GM08714 (cell line): ENCODE results near the gene ERBB4.

ENCODE experiments used
- H3K4me3 ChIP-seq: fragments of 200-500 bp; sonication (Bioruptor generic); 2 replicates; pipeline ENCODE4 v1.5.1; 2014; ENCODE audit warnings: mild to moderate bottlenecking, low read length, inconsistent platforms
- ZNF274 ChIP-seq: IDR thresholded peaks from 2 replicates; pipeline ENCODE4 v1.6.1; 2012; ENCODE audit warnings: mild to moderate bottlenecking, low read depth, low read length

Gene ERBB4

GRCh38 chr2:211367293-211367692 is 1171.3 kb downstream of the ERBB4 start:
- H3K4me3 ChIP-seq, result no peak overlapping the region
- no peak for TF ChIP-seq ZNF274

- no peak for TF ChIP-seq ZNF274
- no peak overlapping the region for H3K4me3 ChIP-seq
These were observed 1173.7 kb downstream of the ERBB4 start for GRCh38 chr2:211364911-211365310.

GRCh38 chr2:211361383-211361782 is 1177.2 kb downstream of the ERBB4 start:
- H3K4me3 ChIP-seq, result no peak overlapping the region
- no peak for TF ChIP-seq ZNF274

- TF ChIP-seq ZNF274, result no peak
- no peak overlapping the region for H3K4me3 ChIP-seq
These were observed 1179.3 kb downstream of the ERBB4 start for GRCh38 chr2:211359347-211359746.

- H3K4me3 ChIP-seq, result no peak overlapping the region
- TF ChIP-seq ZNF274, result no peak
These were observed 1180.1 kb downstream of the ERBB4 start for GRCh38 chr2:211358504-211358903.

GRCh38 chr2:211354481-211354880 is 1184.1 kb downstream of the ERBB4 start:
- TF ChIP-seq ZNF274, result no peak
- H3K4me3 ChIP-seq, result no peak overlapping the region

- no peak overlapping the region for H3K4me3 ChIP-seq
- TF ChIP-seq ZNF274, result no peak
These were observed 1186.6 kb downstream of the ERBB4 start for GRCh38 chr2:211351987-211352386.

GRCh38 chr2:211349031-211349430 is 1189.6 kb downstream of the ERBB4 start:
- no peak overlapping the region for H3K4me3 ChIP-seq
- no peak for TF ChIP-seq ZNF274

GRCh38 chr2:211347328-211347727 is 1191.3 kb downstream of the ERBB4 start:
- H3K4me3 ChIP-seq, result no peak overlapping the region

GRCh38 chr2:211344289-211344688 is 1194.3 kb downstream of the ERBB4 start:
- H3K4me3 ChIP-seq, result no peak overlapping the region
- TF ChIP-seq ZNF274, result no peak

More at GRCh38 chr2:211347328-211347727, 1191.3 kb downstream of the ERBB4 start:
- no peak for TF ChIP-seq ZNF274

GRCh38 chr2:211333377-211333776 is 1205.2 kb downstream of the ERBB4 start:
- no peak for TF ChIP-seq ZNF274
- H3K4me3 ChIP-seq, result no peak overlapping the region

GRCh38 chr2:211331736-211332135 is 1206.9 kb downstream of the ERBB4 start:
- H3K4me3 ChIP-seq, result no peak overlapping the region
- TF ChIP-seq ZNF274, result no peak

- no peak for TF ChIP-seq ZNF274
- H3K4me3 ChIP-seq, result no peak overlapping the region
These were observed 1208.7 kb downstream of the ERBB4 start for GRCh38 chr2:211329882-211330281.

GRCh38 chr2:211329421-211329820 is 1209.2 kb downstream of the ERBB4 start:
- TF ChIP-seq ZNF274, result no peak
- H3K4me3 ChIP-seq, result no peak overlapping the region

- H3K4me3 ChIP-seq, result no peak overlapping the region
- no peak for TF ChIP-seq ZNF274
These were observed 1210.5 kb downstream of the ERBB4 start for GRCh38 chr2:211328126-211328525.
